Measurements from ENCODE around the gene STK4. TPM values are rescaled to one million over a fixed set of nuclear protein-coding genes. Genes with fewer than 3 reads are reported as not detected.

STK4 gene
- total and polyA plus RNA-seq, 2 of the 8 experiments (the other 6 are each of a cell fraction or from before 2014, with no cell fraction given): 12.0 to 34.3 TPM

- TF ChIP-seq CBX5 (IDR thresholded peaks at IDR 0.05; ENCODE audit: low read depth, low read length) (no peak), GABPA (IDR thresholded peaks at IDR 0.05; ENCODE audit: borderline replicate concordance, insufficient read depth, low read length) (no peak), POU5F1 (IDR thresholded peaks at IDR 0.05; ENCODE audit: low read depth, low read length) (no peak)
Measured at GRCh38 chr20:45049438-45049837, 83.1 kb downstream of the STK4 start (continued).

Data from H1 (cell line).